GM19397 (cell line): Measurements from ENCODE around the gene CAVIN4.

Experiments used
- ATAC-seq: cut with Tn5 transposase; IDR thresholded peaks from one replicate; pipeline ENCODE4 v1.9.1; 2021; ENCODE audit warnings: mild to moderate bottlenecking, moderate library complexity; ENCODE audit not compliant: unreplicated experiment

The CAVIN4 gene, protein sequence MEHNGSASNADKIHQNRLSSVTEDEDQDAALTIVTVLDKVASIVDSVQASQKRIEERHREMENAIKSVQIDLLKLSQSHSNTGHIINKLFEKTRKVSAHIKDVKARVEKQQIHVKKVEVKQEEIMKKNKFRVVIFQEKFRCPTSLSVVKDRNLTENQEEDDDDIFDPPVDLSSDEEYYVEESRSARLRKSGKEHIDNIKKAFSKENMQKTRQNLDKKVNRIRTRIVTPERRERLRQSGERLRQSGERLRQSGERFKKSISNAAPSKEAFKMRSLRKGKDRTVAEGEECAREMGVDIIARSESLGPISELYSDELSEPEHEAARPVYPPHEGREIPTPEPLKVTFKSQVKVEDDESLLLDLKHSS

GRCh38 chr9:100577776-100578448 lies at the start of gene CAVIN4:
Gene CAVIN4 (plus strand): TSS chr9:100578079. CDS start chr9:100578144, 65 bp downstream.
- no peak for ATAC-seq

DNA sequence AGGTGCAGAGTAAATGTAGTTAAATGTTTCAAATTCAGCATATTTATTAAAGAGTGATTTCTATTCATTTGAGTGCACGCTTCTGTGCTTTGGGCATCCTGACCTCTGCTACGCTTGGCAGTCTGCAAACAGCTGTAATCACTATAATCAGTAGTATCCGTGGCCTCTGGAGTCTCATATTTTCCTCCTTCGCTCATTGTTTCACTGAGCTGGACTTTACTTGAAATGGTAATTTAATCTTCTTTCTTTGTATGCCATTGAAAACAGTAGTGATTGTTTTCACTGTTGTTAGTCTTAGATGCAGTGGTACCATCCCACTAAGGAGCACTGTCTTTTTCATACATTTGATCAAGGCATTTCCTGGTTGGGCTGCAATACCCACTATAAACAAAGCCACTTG lies 43.5 kb upstream of the CAVIN4 start:
- no peak for ATAC-seq

DNA sequence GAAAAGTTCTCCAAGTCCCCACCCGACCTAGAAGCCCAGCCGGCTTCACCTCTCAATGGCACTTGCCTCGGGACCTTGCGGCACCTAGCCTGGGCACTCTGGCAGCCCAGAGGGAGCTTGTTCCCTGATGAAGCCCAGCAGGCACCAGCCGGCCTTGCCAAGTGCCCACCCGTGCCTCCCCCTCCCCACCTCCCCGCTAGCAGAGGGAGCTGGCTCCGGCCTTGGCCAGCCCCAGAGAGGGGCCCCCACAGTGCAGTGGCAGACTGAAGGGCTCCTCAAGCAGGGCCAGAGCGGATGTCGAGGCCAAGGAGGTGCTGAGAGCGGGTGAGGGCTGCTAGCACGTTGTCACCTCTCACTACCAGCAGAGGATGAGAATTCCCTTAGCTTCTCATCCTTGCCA lies 37.6 kb upstream of the CAVIN4 start:
- no peak for ATAC-seq

DNA sequence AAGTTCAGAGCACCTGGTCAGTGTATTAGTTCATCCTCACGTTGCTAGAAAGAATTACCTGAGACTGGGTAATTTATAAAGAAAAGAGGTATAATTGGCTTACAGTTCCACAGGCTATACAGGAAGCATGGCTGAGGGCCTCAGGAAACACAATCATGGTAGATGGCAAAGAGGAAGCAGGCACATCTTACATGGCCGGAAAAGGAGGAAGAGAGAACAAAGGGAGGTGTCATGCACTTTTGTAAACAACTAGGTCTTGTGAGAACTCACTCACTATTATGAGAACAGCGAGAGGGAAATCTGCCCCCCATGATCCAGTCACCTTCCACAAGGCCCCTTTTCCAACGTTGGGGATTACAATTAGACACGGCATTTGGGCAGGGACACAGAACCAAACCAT lies 28.8 kb upstream of the CAVIN4 start:
- ATAC-seq, result no peak

DNA sequence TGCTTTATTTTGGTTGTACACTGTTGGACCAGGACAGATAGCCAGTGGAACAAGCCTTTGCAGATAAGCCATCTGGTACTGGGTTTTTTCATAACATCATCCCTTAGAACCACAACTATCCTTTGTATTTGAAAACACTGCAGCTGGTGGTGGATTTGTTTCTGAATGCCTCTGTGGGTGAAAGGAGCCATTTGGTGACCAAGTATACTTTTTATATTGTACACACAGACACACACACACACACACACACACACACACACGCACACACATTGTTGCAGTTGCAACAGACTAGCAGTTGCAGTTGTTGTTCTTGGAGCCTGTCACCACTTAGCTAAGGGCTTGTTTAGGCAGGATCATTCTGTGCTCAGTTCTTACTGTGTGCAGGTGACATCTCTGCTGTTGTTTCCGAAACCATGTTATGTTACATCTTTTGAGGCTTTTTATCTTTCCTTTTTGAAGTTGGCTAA lies 22.9 kb upstream of the CAVIN4 start:
- no peak for ATAC-seq

DNA sequence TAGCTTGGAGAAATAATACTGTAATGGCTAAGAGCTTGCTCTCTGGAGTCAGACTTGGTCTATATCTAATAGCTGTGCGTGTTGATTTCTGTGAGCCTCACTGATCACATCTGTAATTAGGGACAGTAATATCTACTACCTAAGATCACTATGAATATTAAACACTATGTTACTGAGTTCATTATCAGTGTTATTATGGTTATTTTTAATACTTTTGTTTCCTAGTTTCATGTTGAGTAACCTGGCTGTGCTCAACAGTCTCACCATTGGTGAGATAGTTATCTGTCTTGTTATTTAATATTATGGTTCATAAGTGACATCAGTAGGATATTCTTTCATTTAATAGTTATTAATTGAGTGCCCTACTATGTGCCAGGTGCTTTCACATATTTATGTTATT lies 22.4 kb upstream of the CAVIN4 start:
- no peak for ATAC-seq

- ATAC-seq, result no peak
Measured at GRCh38 chr9:100557053-100557452, 20.8 kb upstream of the CAVIN4 start.

DNA sequence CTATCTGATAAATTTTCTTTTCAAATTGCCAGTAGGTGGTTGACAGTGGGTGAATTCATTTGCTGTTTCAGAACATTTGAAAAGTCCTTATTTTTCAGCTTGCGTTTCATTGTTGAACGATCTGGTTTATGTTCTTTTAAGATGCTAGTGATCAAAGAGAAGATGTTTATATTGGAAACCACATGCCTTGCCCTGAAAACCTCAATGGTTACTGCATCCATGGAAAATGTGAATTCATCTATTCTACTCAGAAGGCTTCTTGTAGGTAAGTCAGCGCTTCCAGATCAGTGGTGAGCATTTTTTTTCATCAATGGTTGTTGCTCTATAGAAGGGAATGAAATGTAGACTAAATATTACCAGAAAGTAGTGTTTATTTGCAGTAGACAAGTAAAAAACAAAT lies 16.6 kb upstream of the CAVIN4 start:
- ATAC-seq, result no peak

DNA sequence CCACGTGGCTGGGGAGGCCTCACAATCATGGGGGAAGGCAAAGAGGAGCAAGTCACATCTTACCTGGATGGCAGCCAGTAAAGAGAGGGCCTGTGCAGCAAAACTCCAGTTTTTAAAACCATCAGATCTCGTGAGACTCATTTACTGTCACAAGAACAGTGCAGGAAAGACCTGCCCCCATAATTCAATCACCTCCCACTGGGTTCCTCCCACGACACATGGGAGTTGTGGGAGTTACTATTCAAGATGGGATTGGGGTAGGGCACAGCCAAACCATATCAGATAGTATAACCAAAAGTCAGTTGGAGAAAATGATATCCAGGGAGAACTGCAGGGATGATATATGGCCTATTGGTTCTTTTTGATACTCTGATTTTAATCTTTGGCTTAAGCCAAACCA lies 10.0 kb upstream of the CAVIN4 start:
- ATAC-seq, result no peak

- ATAC-seq, result no peak
Measured at GRCh38 chr9:100573655-100574260, 4.1 kb upstream of the CAVIN4 start.

GRCh38 chr9:100575006-100575405 lies 2.9 kb upstream of the CAVIN4 start:
- ATAC-seq, result no peak

- ATAC-seq, result no peak
Measured at GRCh38 chr9:100575765-100576386, 2.0 kb upstream of the CAVIN4 start.

- ATAC-seq, result no peak
Measured at GRCh38 chr9:100578610-100579009, 731 bp downstream of the CAVIN4 start.

DNA sequence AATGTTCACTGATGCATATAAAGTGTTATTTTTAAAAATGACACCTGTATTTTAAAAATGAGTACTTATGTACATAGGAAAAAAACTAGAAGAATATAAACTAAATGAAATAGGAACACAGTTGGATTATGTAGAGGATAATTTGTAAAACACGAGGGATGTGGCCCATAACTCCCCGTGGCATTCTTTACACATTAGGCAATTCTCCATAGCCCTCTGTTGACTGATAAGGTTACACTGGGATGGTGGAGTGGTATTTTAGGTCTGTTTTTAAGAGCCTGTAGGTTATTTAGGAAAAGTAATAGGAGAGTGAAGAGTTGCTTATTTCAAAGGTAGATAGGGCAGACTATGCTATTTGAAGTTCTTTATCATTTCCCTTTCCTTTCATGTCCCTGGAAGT lies 1.8 kb downstream of the CAVIN4 start:
- no peak for ATAC-seq

DNA sequence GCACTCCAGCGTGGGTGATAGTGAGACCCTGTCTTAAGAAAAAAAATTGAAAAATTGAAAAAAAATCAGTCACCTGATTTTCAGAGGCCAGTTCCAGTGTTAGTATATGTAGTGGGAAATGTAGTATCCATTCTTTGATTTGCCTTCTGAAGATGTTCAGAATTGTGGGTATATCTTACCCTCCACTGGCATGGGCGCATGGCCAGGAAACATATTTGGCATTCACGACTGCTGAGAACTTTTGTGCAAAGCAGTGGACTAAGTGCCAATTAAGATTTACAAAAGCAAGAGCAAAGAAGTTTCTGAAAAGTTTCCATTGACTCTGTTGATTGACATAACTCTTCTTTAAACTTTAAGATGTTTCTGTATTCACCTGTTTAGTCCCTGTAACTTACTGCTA lies 2.4 kb downstream of the CAVIN4 start:
- no peak for ATAC-seq

- no peak for ATAC-seq
Measured at GRCh38 chr9:100581081-100581480, 3.2 kb downstream of the CAVIN4 start.

DNA sequence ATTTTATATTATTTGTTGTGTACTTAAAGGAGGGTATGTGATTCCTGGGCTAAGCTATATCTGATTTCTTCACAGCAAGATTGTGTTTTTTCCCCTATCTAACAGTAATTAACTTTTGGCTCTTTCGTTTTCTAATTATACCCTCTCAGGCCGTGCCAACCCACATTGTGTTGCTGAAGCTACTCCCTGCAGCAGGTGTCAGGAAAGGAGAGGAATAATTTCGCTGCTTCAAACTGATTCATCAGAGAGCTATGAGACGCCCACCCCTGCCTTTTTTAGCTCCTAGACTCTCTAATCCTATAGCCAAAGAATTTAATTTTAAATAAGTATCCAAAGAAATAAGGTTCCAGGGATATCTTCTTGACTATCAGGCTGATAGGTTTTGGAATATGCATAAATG lies 3.8 kb downstream of the CAVIN4 start:
- ATAC-seq, result no peak

DNA sequence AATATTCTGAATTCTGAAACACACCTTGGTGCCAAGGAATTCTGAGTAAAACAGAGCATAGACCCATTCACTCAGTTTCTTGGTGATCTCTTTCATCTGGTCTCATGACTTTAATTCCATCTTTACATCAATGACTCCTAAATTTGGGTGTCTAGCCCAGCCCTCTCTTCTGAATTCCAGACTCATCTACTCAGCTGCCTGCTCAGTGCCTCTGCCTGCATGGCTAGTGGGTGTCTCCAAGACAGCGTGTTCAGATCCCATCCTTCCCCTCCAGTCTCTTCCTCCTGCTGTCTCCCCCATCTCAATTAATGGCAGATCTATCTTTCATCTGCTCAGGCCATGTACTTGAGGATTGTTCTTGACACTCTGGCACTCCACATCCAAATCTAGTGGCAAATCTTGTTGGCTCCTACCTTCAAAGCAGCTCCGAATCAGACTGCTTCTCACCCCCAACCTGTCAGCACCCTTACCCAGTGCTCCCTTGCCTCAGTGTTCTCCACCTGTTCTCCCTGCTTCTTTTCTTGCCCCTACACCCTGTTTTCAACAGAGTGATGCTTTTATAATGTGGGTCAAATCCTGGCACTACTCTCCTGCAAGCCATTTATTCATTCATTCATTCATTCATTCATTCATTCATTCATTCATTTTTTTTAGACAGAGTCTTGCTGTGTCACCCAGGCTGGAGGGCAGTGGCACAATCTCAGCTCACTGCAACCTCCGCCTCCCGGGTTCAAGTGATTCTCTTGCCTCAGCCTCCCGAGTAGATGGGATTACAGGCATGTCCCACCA lies 5.3 kb downstream of the CAVIN4 start:
- ATAC-seq, result no peak

DNA sequence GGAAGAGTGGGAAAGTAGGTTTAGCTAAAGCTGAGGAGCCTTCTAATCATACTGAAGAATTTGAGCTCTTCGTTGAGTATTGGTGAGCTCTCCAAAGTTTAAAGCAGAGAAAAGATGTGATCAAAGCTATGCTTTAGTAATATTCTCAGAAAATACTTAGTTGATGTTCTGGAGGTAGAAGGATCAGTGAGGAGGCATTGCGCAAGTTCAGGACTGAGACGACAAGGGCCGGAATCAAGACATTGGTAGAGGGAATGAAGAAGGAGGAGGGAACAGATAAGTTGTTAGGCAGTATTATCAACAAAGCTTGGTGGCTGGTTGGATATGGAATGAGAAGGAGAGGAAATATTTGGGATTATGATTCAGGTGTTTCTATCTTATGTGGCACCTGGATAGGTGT lies 7.1 kb downstream of the CAVIN4 start:
- no peak for ATAC-seq

GRCh38 chr9:100586093-100586492 lies 8.2 kb downstream of the CAVIN4 start:
- no peak for ATAC-seq

DNA sequence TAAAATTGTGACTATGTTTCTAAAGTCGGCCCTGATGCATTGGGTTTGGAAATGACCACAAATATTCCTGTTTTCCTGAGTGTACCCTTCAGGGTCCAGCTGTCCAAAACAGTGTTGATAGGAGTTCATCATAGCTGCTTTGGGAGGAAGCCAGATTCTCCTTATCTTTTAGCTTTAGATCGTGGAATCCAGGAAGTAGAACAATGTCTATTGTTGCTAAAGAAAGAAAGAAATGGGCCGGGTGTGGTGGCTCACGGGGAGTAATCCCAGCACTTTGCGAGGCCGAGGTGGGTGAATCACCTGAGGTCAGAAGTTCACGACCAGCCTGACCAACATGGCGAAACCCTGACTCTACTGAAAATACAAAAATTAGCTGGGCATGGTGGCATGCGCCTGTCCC lies 9.5 kb downstream of the CAVIN4 start:
- ATAC-seq, result no peak
